SIG-M5 treated with dmso at 0.1 percent for 504 hours (cell line): ENCODE results near the gene SEPTIN5.
A peak's percentile ranks its signal among the peaks of the same experiment; 100 is the strongest.
"Not testable (repeated sequence)": the region's sequence is repeated elsewhere in the genome, so short reads cannot be mapped to it uniquely, and the experiment has no call there.

Source experiments
- DNase-seq: peaks from one replicate; lab custom pipeline; 2025; ENCODE audit not compliant: unreplicated experiment; lab: John Stamatoyannopoulos, UW

The SEPTIN5 gene

GRCh38 chr22:19719488-19720021, 5.3 kb downstream of the SEPTIN5 start:
- no peak for DNase-seq

GRCh38 chr22:19720150-19720827, 6.0 kb downstream of the SEPTIN5 start:
- no peak for DNase-seq

GRCh38 chr22:19720999-19721329, 6.7 kb downstream of the SEPTIN5 start:
- DNase-seq: no peak

- no peak for DNase-seq
Measured at GRCh38 chr22:19721330-19722177, 7.3 kb downstream of the SEPTIN5 start.

GRCh38 chr22:19722178-19722981, 8.1 kb downstream of the SEPTIN5 start:
- no peak for DNase-seq

GRCh38 chr22:19722982-19723231, 8.6 kb downstream of the SEPTIN5 start:
- DNase-seq: no peak

- no peak for DNase-seq
Measured at GRCh38 chr22:19723232-19723982, 9.1 kb downstream of the SEPTIN5 start, which contains the start of gene GP1BB. Gene GP1BB (plus strand): TSS chr22:19723539. CDS start chr22:19723570, 31 bp downstream.

- peak; percentile 10 for DNase-seq
Measured at GRCh38 chr22:19723983-19724827, 9.9 kb downstream of the SEPTIN5 start.

- no peak for DNase-seq
Measured at GRCh38 chr22:19724927-19725661, 10.8 kb downstream of the SEPTIN5 start.

- DNase-seq: not testable (repeated sequence)
Measured at GRCh38 chr22:19726064-19726788, 11.9 kb downstream of the SEPTIN5 start.

GRCh38 chr22:19727310-19728150, 13.2 kb downstream of the SEPTIN5 start:
- no peak for DNase-seq

- no peak for DNase-seq
Measured at GRCh38 chr22:19728271-19728670, 14.0 kb downstream of the SEPTIN5 start.

GRCh38 chr22:19728836-19729235, 14.5 kb downstream of the SEPTIN5 start:
- DNase-seq: no peak

- DNase-seq: no peak
Measured at GRCh38 chr22:19729507-19729906, 15.2 kb downstream of the SEPTIN5 start.

GRCh38 chr22:19730198-19730597, 15.9 kb downstream of the SEPTIN5 start:
- no peak for DNase-seq

- DNase-seq: peak; percentile 51
Measured at GRCh38 chr22:19730655-19731360, 16.5 kb downstream of the SEPTIN5 start.
